H4 (cell line): ENCODE measurements around the gene TTBK2. TPM values are rescaled to one million over a fixed set of nuclear protein-coding genes. Genes with fewer than 3 reads are reported as not detected.

Experiments
- DNase-seq: peaks from one replicate; pipeline ENCODE4 v3.0.0-alpha.2; 2015; ENCODE audit warnings: low spot score
- total RNA-seq: library from RNA; depleted of rRNA; stranded (reverse); fragments of >200 nt; shearing (Covaris generic); gene quantifications from 2 replicates; pipeline ENCODE4 v1.2.3, GENCODE V29; 2014; rRNA removed

TTBK2 gene
- total RNA-seq, 1 experiment from 2014 or later, result 5.0 TPM

DNA sequence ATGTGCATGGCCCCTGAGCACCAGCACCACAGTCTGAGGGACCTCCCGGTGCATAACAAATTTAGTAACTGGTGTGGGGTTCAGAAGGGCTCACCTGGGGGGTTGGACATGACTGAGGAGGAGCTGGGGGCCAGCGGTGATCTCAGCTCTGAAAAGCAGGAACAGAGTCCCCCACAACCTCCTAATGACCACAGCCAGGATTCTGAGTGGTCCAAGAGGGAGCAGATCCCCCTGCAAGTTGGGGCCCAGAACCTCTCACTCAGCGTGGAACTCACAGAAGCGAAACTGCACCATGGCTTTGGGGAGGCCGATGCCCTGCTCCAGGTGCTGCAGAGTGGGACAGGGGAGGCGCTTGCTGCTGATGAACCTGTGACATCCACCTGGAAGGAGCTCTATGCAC lies 226.6 kb downstream of the TTBK2 start:
- no peak for DNase-seq

DNA sequence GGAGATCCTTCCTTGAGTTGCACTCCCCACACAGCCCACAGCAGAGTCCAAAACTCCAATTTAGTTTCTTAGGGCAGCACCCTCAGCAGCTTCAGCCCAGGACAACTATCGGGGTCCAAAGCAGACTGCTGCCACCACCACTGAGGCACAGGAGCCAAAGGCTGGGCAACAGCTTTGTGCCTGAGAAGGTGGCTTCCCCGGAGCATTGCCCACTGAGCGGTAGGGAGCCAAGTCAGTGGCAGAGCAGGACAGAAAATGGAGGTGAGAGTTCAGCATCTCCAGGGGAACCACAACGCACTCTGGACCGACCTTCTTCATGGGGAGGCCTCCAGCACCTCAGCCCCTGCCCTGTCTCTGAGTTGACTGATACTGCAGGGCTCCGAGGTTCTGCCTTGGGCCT lies 227.1 kb downstream of the TTBK2 start:
- DNase-seq, result no peak

DNA sequence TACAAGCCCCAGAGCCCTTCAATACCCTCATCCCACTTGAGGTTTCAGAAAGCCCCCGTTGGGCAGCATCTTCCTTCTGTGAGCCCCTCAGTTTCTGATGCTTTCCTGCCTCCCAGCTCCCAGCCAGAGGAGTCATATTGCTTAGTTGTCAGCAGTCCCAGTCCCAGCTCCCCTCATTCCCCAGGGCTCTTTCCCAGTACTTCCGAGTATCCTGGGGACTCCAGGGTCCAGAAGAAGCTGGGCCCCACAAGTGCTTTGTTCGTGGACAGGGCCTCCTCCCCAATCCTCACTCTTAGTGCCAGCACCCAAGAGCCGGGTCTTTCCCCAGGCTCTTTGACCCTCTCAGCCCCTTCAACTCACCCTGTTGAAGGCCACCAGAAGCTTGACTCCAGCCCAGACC lies 227.6 kb downstream of the TTBK2 start:
- no peak for DNase-seq

DNA sequence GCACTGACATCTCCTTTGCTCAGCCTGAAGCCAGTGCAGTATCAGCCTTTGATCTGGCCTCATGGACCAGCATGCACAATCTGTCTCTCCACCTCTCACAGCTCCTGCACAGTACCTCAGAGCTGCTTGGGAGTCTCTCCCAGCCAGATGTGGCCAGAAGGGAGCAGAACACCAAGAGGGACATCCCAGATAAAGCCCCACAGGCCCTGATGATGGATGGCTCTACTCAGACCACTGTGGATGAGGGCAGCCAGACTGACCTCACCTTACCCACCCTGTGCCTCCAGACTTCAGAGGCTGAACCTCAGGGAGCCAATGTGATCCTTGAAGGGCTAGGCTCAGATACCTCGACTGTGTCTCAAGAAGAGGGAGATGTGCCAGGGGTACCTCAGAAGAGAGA lies 228.0 kb downstream of the TTBK2 start:
- no peak for DNase-seq

DNA sequence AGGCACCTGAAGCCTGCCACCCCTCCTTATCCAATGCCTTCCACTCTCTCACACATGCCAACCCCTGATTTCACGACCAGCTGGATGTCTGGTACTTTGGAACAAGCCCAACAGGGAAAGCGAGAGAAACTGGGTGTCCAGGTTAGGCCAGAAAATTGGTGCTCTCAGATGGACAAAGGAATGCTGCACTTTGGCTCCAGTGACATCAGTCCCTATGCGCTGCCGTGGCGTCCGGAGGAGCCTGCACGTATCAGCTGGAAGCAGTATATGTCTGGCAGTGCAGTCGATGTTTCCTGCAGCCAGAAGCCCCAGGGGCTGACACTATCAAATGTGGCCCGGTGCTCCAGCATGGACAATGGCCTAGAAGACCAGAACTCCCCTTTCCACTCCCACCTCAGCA lies 228.8 kb downstream of the TTBK2 start:
- no peak for DNase-seq

DNA sequence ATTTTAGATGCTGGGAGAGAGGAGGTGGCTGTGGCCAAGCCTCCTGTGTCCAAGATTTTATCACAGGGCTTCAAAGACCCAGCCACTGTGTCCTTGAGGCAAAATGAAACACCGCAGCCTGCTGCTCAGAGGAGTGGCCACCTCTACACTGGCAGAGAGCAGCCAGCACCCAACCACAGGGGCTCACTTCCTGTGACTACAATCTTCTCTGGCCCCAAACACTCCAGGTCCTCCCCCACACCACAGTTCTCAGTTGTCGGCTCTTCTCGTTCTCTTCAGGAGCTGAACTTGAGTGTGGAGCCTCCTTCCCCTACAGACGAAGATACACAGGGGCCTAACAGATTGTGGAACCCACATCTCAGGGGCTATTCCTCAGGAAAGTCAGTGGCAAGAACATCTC lies 229.3 kb downstream of the TTBK2 start:
- no peak for DNase-seq

Other genes starting within 250 kb of the TTBK2 start
- 8.2 and 11.6 TPM in 2 replicates for gene CDAN1, start 183.7 kb downstream of the TTBK2 start, total RNA-seq
- 14.2 and 14.5 TPM in 2 replicates for gene UBR1, start 185.3 kb upstream of the TTBK2 start, total RNA-seq
- gene TMEM62, start 212.8 kb upstream of the TTBK2 start, total RNA-seq, result 17.7 and 18.0 TPM in 2 replicates